Left lung (tissue), 10 donors: ENCODE measurements around the gene TNNI3K. TPM values are rescaled to one million over a fixed set of nuclear protein-coding genes. Genes with fewer than 3 reads are reported as not detected.
A peak's percentile ranks its signal among the peaks of the same experiment; 100 is the strongest.

Source experiments
- ATAC-seq: fragments of 200-7000 bp; cut with Tn5 transposase; one replicate; pipeline ENCODE4 v1.9.1; 2020; ENCODE audit warnings: moderate library complexity
- DNase-seq, 4 donors: peaks; one replicate each; pipeline ENCODE4 v3.0.0-alpha.2; 2013 to 2020
- H3K27ac ChIP-seq, 2 donors: fragments of 200-600 bp; sonication (generic) in 1 of 2; one replicate each; pipeline versions ENCODE4 v1.5.0 to v1.8.0; 2020 to 2021
- H3K27me3 ChIP-seq, 2 donors: fragments of 200-600 bp; sonication (generic) in 1 of 2; one replicate each; pipeline versions ENCODE4 v1.5.0 to v1.8.0; 2020 to 2021
- H3K36me3 ChIP-seq, 2 donors: fragments of 200-600 bp; sonication (generic) in 1 of 2; one replicate each; pipeline versions ENCODE4 v1.5.0 to v1.8.0; 2020 to 2021
- H3K4me1 ChIP-seq, 2 donors: fragments of 200-600 bp; one replicate each; pipeline ENCODE4 v1.8.0; 2021
- H3K4me3 ChIP-seq, 2 donors: fragments of 200-600 bp; sonication (generic) in 1 of 2; one replicate each; pipeline versions ENCODE4 v1.5.0 to v1.8.0; 2020 to 2021; ENCODE audit warnings: mild to moderate bottlenecking in 1 of 2
- H3K9me3 ChIP-seq, 2 donors: fragments of 200-600 bp; sonication (generic) in 1 of 2; one replicate each; pipeline versions ENCODE4 v1.5.0 to v1.8.0; 2020 to 2021
- CTCF ChIP-seq, 2 donors: fragments of 200-600 bp; sonication (generic) in 1 of 2; IDR thresholded peaks; one replicate each; pipeline versions ENCODE4 v1.5.0 to v1.8.0; 2021; ENCODE audit warnings: antibody characterized with exemption in 2 of 2
- intact Hi-C, 2 donors: fragments of 100-400 bp; cut with DNase I; formaldehyde crosslinking; loops; one replicate each; pipeline versions ENCODE4 v1.11.2 to v1.14.2; 2022
- polyA plus RNA-seq, 6 donors: library from polyadenylated mRNA; unstranded; fragments of 120-200 nt; gene quantifications; one replicate each; pipeline ENCODE4 v1.2.1, GENCODE V29; 2013; ENCODE audit not compliant: insufficient read length in 6 of 6
- total RNA-seq, 2 donors: library from RNA; stranded (reverse); fragmentation: NEBNext Ultra II Directional; extraction: Animal tissue kit (Norgen Biotek cat#: 25700); gene quantifications; one replicate each; pipeline ENCODE4 v1.2.1, GENCODE V29; 2021
- donor health status: DM: no; HTN: yes; CAD: no.
- donor health status: DM: no; HTN: no; CAD: no.

TNNI3K gene
- total and polyA plus RNA-seq, 8 donors, result 0.38 to 2.0 (median 1.1) TPM

DNA sequence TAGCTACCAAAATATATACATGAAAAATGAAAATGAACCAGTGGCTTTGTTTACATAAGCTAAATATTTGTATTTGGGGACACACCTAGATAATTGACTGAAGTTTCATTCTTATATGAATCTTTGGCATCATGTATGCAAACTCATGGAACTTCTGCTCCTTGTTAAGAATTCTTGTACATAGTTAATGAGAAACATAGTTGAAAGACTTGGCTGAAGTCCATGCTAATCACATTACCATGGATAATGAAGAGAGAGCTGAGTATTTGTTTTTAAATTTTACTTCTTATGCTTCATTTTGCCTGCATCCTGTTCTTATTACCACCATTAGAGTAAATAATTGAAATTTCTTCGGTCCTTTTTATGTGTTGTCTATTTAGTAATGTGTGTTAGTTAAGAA lies 168.4 kb downstream of the TNNI3K start:
- no peak for ATAC-seq
- no peak overlapping the region for H3K27ac ChIP-seq
- H3K9me3 ChIP-seq, result no peaks in the 10 kb centered on the region
- no peaks in the 10 kb centered on the region for H3K4me1 ChIP-seq
- no peak overlapping the region for H3K4me3 ChIP-seq
- DNase-seq, result no peak
- intact Hi-C loops, result no loop called here
- no peaks in the 10 kb centered on the region for H3K27me3 ChIP-seq
- H3K36me3 ChIP-seq, result no peaks in the 10 kb centered on the region
- TF ChIP-seq CTCF (IDR thresholded peaks at IDR 0.05), result no peak

GRCh38 chr1:74406759-74407158 lies 171.6 kb downstream of the TNNI3K start:
- ATAC-seq, result no peak
- no peaks in the 10 kb centered on the region for H3K27me3 ChIP-seq
- no peak for DNase-seq
- H3K36me3 ChIP-seq, result no peaks in the 10 kb centered on the region
- no peaks in the 10 kb centered on the region for H3K9me3 ChIP-seq
- H3K27ac ChIP-seq, result no peak overlapping the region
- TF ChIP-seq CTCF (IDR thresholded peaks at IDR 0.05), result no peak
- intact Hi-C loops, result no loop called here
- no peak overlapping the region for H3K4me3 ChIP-seq
- no peaks in the 10 kb centered on the region for H3K4me1 ChIP-seq

- DNase-seq, result no peak
- no peak overlapping the region for H3K4me3 ChIP-seq
Measured at GRCh38 chr1:74407902-74408301, 172.7 kb downstream of the TNNI3K start.

DNA sequence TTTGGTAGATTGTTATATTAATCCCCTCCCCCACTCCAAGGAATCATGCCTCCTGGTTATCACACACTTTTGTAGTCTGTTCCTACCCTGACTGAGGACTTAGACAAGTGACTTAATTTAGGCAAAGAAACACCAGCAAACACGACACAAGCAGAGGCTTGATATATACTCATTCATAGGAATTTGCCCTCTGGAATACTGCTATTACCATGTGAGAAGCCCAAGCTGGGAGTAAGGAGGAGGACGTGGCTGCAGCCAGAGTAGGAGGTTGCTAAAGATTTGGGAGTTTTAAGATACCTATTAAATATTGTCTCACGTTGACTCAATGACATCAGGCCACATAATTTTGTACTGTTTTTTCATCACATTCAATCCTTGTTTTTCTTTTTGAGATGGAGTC lies 177.1 kb downstream of the TNNI3K start:
- H3K4me3 ChIP-seq, result no peak overlapping the region
- intact Hi-C loops, result no loop called here
- no peak for ATAC-seq
- no peak for DNase-seq
- H3K4me1 ChIP-seq, result no peaks in the 10 kb centered on the region
- H3K27me3 ChIP-seq, result no peaks in the 10 kb centered on the region
- no peak overlapping the region for H3K27ac ChIP-seq
- H3K9me3 ChIP-seq, result no peaks in the 10 kb centered on the region
- H3K36me3 ChIP-seq, result no peaks in the 10 kb centered on the region
- no peak for TF ChIP-seq CTCF (IDR thresholded peaks at IDR 0.05)

More at GRCh38 chr1:74407902-74408301, 172.7 kb downstream of the TNNI3K start:
- TF ChIP-seq CTCF (IDR thresholded peaks at IDR 0.05), result no peak
- no peaks in the 10 kb centered on the region for H3K4me1 ChIP-seq
- peak; percentile 95 for ATAC-seq
- intact Hi-C loops, result no loop called here
- H3K36me3 ChIP-seq, result no peaks in the 10 kb centered on the region
- no peak overlapping the region for H3K27ac ChIP-seq
- H3K9me3 ChIP-seq, result no peaks in the 10 kb centered on the region
- no peaks in the 10 kb centered on the region for H3K27me3 ChIP-seq

DNA sequence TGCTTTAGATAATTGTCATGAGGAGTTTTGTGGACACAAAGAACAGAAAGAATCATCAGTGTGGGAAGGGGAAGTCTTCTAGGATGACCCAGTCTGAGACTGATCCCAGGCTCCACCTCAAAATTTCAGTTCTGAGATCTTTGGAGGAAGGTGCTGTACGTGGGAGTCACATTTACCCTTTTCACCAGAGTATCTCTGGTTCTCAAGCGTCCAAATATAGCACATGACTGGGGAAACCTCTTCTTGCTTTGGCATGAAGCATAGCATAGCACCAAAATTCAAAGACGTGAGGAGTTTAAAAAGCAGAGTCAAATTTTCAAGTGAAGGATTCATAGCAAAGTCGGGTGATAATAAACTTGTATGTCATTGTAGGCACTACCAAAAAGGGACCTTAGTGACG lies 180.7 kb downstream of the TNNI3K start:
- ATAC-seq (no peak), DNase-seq (no peak)
- Histone ChIP-seq H3K27ac (no peak overlapping the region), H3K4me1 (no peaks in the 10 kb centered on the region), H3K4me3 (no peak overlapping the region), H3K36me3 (no peaks in the 10 kb centered on the region), H3K9me3 (no peaks in the 10 kb centered on the region), H3K27me3 (no peaks in the 10 kb centered on the region)
- intact Hi-C loops, result no loop called here
- no peak for TF ChIP-seq CTCF (IDR thresholded peaks at IDR 0.05)
